Chondrocyte (in vitro differentiated cells): ENCODE results near the gene ACSL6. TPM values are rescaled to one million over a fixed set of nuclear protein-coding genes. Genes with fewer than 3 reads are reported as not detected.

Experiments used
- DNase-seq: peaks from one replicate; pipeline ENCODE4 v3.0.0; 2021; ENCODE audit warnings: mixed read lengths, low spot score
- H3K27ac Mint-ChIP-seq: one replicate; pipeline ENCODE4 v1.8.0; 2021; ENCODE audit warnings: mild to moderate bottlenecking, moderate library complexity, mixed read lengths; ENCODE audit not compliant: unreplicated experiment
- H3K27me3 Mint-ChIP-seq: 2 replicates; pipeline ENCODE4 v1.8.0; 2021; ENCODE audit warnings: low read depth, mixed read lengths
- H3K36me3 Mint-ChIP-seq: 2 replicates; pipeline ENCODE4 v1.8.0; 2021; ENCODE audit warnings: low read depth, mixed read lengths
- H3K4me1 Mint-ChIP-seq: 2 replicates; pipeline ENCODE4 v1.8.0; 2021; ENCODE audit warnings: low read depth, mild to moderate bottlenecking, mixed read lengths
- H3K4me3 Mint-ChIP-seq: one replicate; pipeline ENCODE4 v1.8.0; 2021; ENCODE audit warnings: mild to moderate bottlenecking, moderate library complexity, mixed read lengths; ENCODE audit not compliant: unreplicated experiment
- H3K9me3 Mint-ChIP-seq: 2 replicates; pipeline ENCODE4 v1.8.0; 2021; ENCODE audit warnings: low read depth, mixed read lengths
- long read RNA-seq: library from polyadenylated mRNA; stranded (forward); transcript quantifications from one replicate; pipeline ENCODE4 v2.0.0, GENCODE V29; 2021
- total RNA-seq: library from RNA; stranded (reverse); gene quantifications from 3 replicates; pipeline ENCODE4 v1.2.1, GENCODE V29; 2021
- TF ChIP-seq, protein P1 (sequence below): fragments of 200-600 bp; sonication (generic); IDR thresholded peaks from 2 replicates; pipeline ENCODE4 v1.5.0; 2021; ENCODE audit warnings: antibody characterized with exemption, mild to moderate bottlenecking, moderate library complexity

Gene ACSL6, protein sequence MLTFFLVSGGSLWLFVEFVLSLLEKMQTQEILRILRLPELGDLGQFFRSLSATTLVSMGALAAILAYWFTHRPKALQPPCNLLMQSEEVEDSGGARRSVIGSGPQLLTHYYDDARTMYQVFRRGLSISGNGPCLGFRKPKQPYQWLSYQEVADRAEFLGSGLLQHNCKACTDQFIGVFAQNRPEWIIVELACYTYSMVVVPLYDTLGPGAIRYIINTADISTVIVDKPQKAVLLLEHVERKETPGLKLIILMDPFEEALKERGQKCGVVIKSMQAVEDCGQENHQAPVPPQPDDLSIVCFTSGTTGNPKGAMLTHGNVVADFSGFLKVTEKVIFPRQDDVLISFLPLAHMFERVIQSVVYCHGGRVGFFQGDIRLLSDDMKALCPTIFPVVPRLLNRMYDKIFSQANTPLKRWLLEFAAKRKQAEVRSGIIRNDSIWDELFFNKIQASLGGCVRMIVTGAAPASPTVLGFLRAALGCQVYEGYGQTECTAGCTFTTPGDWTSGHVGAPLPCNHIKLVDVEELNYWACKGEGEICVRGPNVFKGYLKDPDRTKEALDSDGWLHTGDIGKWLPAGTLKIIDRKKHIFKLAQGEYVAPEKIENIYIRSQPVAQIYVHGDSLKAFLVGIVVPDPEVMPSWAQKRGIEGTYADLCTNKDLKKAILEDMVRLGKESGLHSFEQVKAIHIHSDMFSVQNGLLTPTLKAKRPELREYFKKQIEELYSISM
- not detected in 3 replicates for total RNA-seq
- long read RNA-seq = 0 reads

DNA sequence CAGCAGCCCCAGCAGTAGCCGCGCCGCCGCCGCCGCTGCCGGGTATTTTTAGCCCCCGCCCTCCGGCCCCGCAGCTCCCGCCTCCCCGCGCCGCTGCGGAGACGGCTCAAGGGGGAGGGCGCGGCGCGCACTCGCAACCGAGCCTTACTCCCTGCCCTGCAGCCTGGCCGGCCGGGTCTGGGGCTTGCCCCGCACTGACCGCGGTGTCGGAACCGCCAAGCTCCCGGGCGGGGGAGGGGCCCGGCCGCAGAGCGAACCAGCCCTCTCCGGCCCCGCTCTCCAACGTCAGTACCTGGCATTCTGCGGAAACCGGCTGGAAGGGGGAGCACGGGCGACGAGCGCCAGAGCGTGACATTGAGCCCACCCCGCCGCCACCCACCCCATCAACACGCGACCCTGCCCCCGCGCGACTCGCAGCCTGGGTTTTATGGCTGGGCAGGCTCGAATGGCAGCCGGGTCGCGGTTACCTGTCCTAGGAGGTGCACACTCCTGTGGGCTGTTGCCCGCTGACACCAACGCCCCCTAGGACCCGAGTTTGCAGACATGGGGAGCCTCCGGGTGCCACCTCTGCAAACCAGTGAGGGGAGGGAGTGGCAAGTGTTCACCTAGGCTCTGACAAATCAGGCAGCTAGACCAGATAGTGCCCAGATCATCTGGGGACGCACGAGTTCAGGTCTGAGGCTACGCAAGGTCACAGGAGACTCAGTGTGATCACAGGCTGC is at the start of gene ACSL6:
Gene ACSL6 (minus strand): TSS at position 37 of the 722 bp plus-strand sequence. CDS start 105 bp downstream, outside the sequence.
- no peaks in the 10 kb centered on the region for H3K36me3 Mint-ChIP-seq
- H3K4me3 Mint-ChIP-seq = peak within 1 kb of the TSS; percentile 66
- peak; percentile 80 for DNase-seq
- H3K27me3 Mint-ChIP-seq = peaks cover 59% of the 10 kb centered on the region
- no peak within 1 kb of the TSS for H3K27ac Mint-ChIP-seq
- no peaks in the 10 kb centered on the region for H3K9me3 Mint-ChIP-seq
- TF ChIP-seq, protein P1, sequence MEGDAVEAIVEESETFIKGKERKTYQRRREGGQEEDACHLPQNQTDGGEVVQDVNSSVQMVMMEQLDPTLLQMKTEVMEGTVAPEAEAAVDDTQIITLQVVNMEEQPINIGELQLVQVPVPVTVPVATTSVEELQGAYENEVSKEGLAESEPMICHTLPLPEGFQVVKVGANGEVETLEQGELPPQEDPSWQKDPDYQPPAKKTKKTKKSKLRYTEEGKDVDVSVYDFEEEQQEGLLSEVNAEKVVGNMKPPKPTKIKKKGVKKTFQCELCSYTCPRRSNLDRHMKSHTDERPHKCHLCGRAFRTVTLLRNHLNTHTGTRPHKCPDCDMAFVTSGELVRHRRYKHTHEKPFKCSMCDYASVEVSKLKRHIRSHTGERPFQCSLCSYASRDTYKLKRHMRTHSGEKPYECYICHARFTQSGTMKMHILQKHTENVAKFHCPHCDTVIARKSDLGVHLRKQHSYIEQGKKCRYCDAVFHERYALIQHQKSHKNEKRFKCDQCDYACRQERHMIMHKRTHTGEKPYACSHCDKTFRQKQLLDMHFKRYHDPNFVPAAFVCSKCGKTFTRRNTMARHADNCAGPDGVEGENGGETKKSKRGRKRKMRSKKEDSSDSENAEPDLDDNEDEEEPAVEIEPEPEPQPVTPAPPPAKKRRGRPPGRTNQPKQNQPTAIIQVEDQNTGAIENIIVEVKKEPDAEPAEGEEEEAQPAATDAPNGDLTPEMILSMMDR = no peak
- peaks cover 8% of the 10 kb centered on the region for H3K4me1 Mint-ChIP-seq

DNA sequence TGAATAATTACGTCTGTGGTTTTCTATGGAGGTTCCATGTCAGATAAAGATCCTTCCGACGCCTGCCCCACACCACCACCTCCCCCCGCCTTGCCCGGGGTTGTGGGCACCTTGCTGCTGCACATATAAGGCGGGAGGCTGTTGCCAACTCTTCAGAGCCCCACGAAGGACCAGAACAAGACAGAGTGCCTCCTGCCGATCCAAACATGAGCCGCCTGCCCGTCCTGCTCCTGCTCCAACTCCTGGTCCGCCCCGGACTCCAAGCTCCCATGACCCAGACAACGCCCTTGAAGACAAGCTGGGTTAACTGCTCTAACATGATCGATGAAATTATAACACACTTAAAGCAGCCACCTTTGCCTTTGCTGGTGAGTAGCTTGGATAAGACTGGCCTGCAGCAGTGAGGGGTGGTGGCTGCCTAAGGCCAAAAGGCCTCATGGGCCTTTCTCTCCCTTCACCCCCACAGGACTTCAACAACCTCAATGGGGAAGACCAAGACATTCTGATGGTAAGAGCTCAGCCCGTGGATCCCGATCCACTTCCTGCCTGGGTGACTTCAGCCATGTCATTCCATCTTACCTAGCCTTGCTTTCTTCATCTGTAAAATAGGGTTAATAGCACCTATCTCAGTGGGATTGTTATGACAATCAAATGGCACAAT is 49.2 kb upstream of the ACSL6 start, which contains the start of gene IL3:
Gene IL3 (plus strand): TSS at position 155 of the 661 bp plus-strand sequence. CDS start 52 bp downstream, at position 207.
- no peaks in the 10 kb centered on the region for H3K9me3 Mint-ChIP-seq
- no peak within 1 kb of the TSS for H3K27ac Mint-ChIP-seq
- TF ChIP-seq, protein P1 = no peak
- no peak within 1 kb of the TSS for H3K4me3 Mint-ChIP-seq
- peak; percentile 74 for DNase-seq
- H3K27me3 Mint-ChIP-seq = peaks cover 3% of the 10 kb centered on the region
- H3K4me1 Mint-ChIP-seq = peaks cover 2% of the 10 kb centered on the region
- H3K36me3 Mint-ChIP-seq = no peaks in the 10 kb centered on the region

- Mint-ChIP-seq H3K4me3 (no peak overlapping the region), H3K4me1 (no peaks in the 10 kb centered on the region), H3K27me3 (peaks cover 3% of the 10 kb centered on the region), H3K27ac (no peak overlapping the region), H3K36me3 (no peaks in the 10 kb centered on the region), H3K9me3 (no peaks in the 10 kb centered on the region)
- TF ChIP-seq, protein P1 = no peak
- peak; percentile 76 for DNase-seq
Observed at GRCh38 chr5:132059696-132060500, 48.4 kb upstream of the ACSL6 start.

DNA sequence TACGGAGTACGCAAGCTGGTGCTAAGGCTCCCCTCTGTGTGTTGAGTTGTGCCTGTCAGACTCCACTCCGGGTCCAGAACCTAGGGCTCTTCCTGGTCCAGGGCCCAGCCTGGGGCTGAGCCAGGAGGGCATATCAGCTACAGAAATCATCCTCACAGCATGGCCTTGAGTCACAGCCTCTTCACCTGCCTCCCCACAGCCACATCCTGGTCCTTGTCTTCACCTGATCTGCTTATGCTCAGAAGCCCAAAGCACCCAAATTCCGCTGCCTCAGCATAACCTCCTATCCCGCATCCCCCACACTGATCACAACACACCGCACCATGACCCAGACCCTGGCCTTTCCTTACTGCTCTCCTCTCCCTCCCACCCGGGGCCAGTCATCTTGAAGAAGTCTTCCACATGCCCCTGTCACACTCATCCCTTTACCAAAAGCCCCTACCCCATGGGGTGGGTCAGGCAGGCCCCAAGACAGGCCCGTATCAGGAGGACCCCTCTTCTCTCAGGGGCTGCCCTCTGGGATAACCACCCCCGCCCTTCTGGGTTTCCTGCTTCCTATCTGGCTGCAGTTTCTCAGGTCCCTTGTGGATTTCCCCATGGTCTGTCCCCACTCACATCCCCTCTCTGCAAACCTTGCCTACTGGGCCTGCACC is 47.7 kb upstream of the ACSL6 start:
- no peak overlapping the region for H3K27ac Mint-ChIP-seq
- H3K27me3 Mint-ChIP-seq = peaks cover 3% of the 10 kb centered on the region
- H3K9me3 Mint-ChIP-seq = no peaks in the 10 kb centered on the region

More for the DNA sequence above, 47.7 kb upstream of the ACSL6 start:
- Mint-ChIP-seq H3K36me3 (no peaks in the 10 kb centered on the region), H3K4me3 (no peak overlapping the region), H3K4me1 (no peaks in the 10 kb centered on the region)
- DNase-seq = peak; percentile 49
- TF ChIP-seq, protein P1 = no peak
